Stimulated activated CD4-positive, alpha-beta T cell treated with anti-CD3 and anti-CD28 coated beads, TNF-alpha, amount 100 ng/mL, for 24 hours (primary cell): Measurements from ENCODE around the gene COBL.

Experiments
- DNase-seq, 3 experiments: peaks; one replicate each; pipeline ENCODE4 v3.0.0-alpha.2; 2020; ENCODE audit warnings: low read depth in 3 of 3

Gene COBL

GRCh38 chr7:51118628-51119027 lies 198.0 kb downstream of the COBL start:
- no peak for DNase-seq

GRCh38 chr7:51114501-51114900 lies 202.1 kb downstream of the COBL start:
- DNase-seq: no peak

- no peak for DNase-seq
These were observed 202.6 kb downstream of the COBL start for GRCh38 chr7:51113962-51114361.

GRCh38 chr7:51113560-51113959 lies 203.0 kb downstream of the COBL start:
- DNase-seq: no peak

DNA sequence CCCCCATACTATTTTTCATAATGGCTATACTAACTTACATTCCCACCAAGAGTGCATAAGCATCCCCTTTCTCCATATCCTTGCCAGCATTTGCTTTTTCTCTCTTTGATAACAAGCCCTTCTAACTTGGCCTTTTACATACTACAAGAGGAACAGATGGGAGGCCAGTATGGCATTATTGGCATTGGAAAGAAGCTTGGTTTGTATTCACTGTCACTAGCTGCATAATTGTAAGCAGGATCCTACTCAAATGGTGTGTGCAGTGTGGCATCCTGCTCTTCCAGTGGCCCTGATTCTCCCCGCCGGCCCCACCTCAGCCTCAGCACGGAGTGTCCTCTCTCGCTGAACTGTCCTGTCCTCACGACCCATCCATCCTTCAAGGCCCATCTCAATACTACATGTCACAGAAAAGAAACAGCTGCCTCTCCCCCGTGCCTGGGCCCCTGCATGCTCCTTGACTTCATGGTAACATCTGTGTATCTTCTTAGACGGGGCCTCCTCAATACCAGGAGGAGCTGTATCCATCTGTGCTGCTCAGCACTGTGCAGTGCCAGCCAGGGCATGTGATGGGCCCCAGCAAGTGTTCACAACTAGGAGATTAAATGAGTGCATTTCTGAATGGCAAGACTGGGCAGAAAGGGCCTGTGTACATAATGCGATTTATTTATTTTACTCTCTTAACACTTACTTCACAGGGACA lies 205.2 kb downstream of the COBL start:
- no peak for DNase-seq

- DNase-seq: no peak
These were observed 208.5 kb downstream of the COBL start for GRCh38 chr7:51108134-51108533.

- DNase-seq: no peak
These were observed 212.3 kb downstream of the COBL start for GRCh38 chr7:51104278-51104677.

- no peak for DNase-seq
These were observed 212.9 kb downstream of the COBL start for GRCh38 chr7:51103718-51104117.

DNA sequence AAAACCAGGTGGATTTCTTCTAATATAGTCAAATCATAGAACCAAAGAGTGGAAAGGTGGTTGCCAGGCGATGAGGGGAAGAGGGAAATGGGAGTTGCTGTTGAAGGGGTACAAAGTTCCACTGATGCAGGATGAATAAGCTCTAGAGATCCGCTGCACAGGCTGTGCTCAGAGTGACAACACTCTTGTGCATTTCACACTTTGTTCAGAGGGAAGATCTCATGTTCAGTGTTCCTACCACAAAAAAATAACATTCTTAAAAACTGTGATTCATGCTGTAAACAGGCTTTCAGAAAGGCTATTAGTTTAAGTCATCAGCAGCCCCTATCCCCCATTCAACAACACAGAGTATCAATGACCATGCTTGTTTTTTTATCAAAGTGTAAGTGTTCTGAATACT lies 213.8 kb downstream of the COBL start:
- DNase-seq: no peak

- no peak for DNase-seq
These were observed 215.4 kb downstream of the COBL start for GRCh38 chr7:51101111-51101757.

DNA sequence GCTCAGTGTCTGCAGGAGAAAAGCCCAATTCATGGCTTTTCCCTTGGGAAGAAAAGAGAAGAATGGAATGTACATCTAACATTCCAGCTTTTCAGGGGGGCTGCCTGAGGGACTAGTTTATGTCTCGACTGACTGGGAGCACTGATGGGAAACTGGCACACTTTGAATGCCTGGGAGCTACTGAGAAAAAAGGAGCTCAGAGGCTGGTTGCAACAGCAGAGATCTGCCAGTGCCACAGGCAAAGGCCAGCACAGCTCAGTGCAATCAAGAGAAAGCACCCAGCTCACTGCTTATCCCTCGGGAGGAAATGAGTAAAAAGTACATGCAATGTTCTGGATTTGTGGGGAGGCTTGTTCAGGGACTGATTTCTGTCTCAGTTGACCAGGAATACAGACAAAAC lies 226.2 kb downstream of the COBL start:
- no peak for DNase-seq

DNA sequence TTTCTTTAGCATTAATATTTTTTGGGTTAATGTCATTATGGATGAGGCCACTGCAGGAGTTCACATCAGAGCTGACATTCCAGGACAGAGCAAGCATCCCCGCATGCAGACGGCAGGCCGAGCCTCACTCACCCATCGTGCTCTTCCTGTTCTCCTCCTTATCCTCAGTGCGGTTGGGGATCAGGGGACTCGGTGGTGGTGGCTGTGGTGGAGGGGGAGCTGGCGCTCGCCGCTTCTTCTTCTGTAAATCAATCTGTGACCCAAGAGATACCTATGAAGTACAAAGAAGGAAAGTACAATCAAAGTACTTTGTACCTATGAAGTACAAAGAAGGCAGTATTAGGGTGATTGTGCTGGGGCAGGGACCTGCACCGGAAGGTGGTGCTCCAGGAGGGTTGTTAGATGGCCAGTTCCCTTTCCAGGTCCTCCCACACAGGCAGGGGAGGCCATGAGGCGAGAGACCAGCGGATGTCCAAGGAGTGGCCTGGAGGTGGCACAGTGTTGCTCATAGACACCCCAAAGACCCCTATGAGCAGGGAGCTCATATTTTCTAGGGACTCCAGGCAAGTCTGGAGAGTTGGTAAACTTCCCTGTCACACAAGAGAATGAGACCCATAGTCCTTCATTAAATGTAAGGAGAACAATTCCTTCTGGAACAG lies 231.4 kb downstream of the COBL start:
- DNase-seq: no peak

DNA sequence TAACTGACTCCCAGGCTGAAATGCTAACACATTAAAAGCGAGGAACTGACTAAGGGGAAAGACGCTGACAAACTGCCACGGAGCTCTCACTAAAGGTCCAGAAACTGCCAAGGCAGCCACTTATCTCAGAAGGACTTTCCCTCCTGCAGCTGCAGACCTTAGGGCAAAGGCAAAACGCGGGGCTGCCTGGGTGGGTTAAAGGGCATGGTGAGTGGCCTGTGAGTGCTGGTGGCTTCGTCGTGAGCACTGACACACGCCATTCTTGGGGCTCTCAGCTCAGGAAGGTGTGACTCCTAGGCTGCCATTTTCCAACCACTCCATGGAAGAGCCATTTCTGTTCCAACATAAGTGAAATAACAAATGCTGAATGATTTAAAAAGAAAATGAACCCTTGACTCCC lies 232.5 kb downstream of the COBL start:
- DNase-seq: no peak

- DNase-seq: no peak
These were observed 233.6 kb downstream of the COBL start for GRCh38 chr7:51082940-51083533.

DNA sequence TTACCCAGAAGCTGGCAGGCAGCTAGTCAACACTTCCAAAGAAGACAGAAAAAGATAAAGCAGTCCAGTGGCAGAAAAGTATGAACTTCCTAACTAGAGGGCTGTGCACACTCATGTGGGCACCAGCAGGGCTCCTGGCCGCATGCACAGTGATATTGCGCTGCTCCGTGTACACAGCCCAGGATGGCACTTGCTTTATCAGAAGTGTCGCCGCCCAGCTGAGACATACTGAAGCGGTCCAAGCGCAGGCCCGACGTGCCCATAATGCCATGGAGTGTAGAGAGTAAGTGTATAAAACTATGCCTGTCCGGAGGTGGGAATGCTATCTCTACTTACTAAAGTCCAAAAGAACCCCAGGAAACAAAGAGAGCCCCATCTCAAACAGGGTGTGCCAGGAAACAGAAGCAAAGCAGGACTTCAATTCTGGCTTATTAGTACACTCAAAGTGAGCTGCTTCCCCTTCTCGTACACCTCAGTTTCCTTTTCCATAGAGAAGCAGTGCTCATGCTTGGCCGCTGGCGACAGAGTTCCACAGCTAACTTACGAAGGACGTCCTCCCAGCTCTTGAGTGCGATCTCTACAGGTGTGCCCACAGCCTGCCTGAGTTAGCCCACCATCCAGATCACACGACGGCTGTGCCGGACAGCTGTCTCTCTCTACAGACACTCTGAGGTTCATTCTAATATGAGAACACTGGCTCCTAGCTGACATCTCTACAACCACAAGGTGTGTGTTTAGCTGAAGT lies 234.3 kb downstream of the COBL start:
- DNase-seq: no peak

- no peak for DNase-seq
These were observed 235.2 kb downstream of the COBL start for GRCh38 chr7:51081270-51081890.

DNA sequence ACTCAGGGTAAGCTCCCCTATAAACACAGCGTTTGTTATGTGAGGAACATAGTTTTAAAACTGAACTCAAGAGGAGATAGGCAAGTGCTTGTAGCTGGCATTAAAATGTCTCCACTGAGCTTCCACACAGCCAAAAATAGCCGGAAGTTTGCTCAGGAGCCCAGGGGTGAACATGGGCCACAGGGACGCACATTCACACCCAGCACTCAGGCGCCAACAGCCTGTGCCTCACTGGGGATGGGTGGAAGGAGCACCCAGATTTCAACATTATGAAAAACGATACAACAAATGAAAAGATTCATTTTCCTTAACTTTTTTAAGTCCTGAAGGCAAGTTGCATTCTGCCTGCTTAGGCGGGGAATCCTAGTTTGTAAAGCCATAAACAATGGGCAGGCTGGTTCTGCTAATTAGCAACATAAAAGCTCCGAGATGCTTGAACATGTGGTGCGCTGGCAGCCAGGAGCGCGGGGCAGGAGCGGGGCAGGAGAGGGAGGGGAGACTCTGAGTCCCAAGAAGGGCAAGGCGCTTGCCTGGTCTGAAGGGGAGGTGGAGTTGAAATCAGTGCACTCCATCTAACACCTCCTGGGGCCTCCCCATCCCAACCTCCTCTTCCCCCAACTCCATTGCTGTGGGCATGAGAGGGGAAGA lies 235.9 kb downstream of the COBL start:
- DNase-seq: no peak

DNA sequence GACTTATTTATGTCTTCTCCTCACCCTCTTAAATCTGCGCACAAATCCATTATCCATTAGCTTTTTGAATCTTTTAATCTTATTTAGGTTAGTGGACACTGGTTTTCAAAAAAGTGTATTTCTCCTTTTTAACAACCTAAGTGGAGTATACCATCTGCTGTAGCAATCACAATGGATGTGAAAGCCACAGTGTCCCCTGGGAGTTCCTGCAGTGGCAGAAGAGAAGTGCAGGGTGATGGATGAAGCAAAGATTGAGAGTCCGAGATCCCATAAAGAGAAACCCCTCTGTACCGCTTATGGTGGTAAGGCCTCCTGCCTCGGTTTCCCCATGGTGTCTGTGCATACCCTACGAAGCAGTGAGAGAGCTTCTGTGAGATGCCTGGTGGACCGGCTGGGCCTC lies 236.4 kb downstream of the COBL start:
- no peak for DNase-seq

DNA sequence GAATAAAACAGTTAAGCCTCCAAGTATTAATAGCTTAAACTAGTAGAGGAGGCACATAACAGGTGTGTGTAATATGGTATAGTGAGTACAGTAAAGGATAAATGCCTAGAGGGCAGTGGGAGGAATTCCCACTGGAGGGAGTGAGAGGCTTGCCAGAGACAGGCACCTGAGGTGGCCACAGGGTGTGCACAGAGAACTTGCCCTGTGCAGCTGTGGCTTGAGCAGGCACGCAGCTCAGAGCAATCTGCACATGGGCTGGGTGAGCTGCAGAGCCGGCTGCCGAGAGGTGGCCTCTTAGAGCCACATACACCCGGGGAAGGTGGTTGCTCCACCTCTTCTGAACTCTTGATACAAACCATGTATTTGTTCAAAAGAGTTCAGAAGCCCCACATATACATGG lies 237.1 kb downstream of the COBL start:
- DNase-seq: no peak

- DNase-seq: no peak
These were observed 238.0 kb downstream of the COBL start for GRCh38 chr7:51078653-51079052.

DNA sequence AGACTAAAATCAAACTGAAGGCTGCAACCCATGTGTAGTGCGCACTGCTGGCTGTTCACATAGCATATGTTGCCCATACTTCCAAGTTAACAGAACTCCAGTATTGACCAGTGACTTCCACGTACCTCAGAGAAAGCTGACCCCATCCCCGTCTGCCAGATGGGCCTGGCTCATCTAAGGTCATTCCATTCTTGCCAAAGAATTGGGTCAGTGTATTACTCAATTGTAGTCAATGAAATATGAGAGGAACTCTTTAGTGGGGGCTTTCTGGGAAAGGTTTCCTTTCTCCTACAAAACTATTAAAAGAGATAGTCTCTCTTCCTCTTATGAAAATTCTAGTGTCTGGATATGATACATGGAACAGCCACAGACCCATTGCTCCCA lies 238.6 kb downstream of the COBL start:
- no peak for DNase-seq
